GM23338 (cell line): Measurements from ENCODE around the gene SYNDIG1. TPM values are rescaled to one million over a fixed set of nuclear protein-coding genes. Genes with fewer than 3 reads are reported as not detected.

Experiments
- ATAC-seq: fragments of 200-7000 bp; cut with Tn5 transposase; 3 replicates; pipeline ENCODE4 v1.9.1; 2020
- DNase-seq: peaks from one replicate; pipeline ENCODE4 v3.0.0-alpha.2; 2015; ENCODE audit warnings: low spot score
- H2AFZ ChIP-seq: fragments of 200-600 bp; sonication (generic); 2 replicates; pipeline ENCODE4 v1.8.0; 2016; ENCODE audit warnings: antibody characterized with exemption, mild to moderate bottlenecking, moderate library complexity
- H3F3A ChIP-seq: fragments of 200-600 bp; sonication (generic); replicated peaks from 2 replicates; pipeline ENCODE4 v1.8.0; 2017; ENCODE audit warnings: antibody characterized with exemption, mixed run types, low read depth
- H3K27ac ChIP-seq: fragments of 200-600 bp; sonication (generic); 2 replicates; pipeline ENCODE4 v1.6.1; 2016; ENCODE audit warnings: low read depth
- H3K27me3 ChIP-seq: fragments of 200-600 bp; sonication (generic); 2 replicates; pipeline ENCODE4 v1.8.0; 2016; ENCODE audit warnings: mild to moderate bottlenecking, mixed run types, moderate library complexity; ENCODE audit not compliant: insufficient read depth
- H3K36me3 ChIP-seq: fragments of 200-600 bp; sonication (generic); 2 replicates; pipeline ENCODE4 v1.8.0; 2016; ENCODE audit warnings: mild to moderate bottlenecking; ENCODE audit not compliant: insufficient read depth
- H3K4me1 ChIP-seq: fragments of 200-600 bp; sonication (generic); 2 replicates; pipeline ENCODE4 v1.8.0; 2016; ENCODE audit warnings: mild to moderate bottlenecking, moderate library complexity; ENCODE audit not compliant: insufficient read depth
- H3K4me2 ChIP-seq: fragments of 200-600 bp; sonication (generic); 2 replicates; pipeline ENCODE4 v1.7.1; 2017; ENCODE audit warnings: mixed run types
- H3K4me3 ChIP-seq: fragments of 200-600 bp; sonication (generic); 2 replicates; pipeline ENCODE4 v1.6.1; 2016; ENCODE audit warnings: mixed run types
- H3K79me2 ChIP-seq: fragments of 200-600 bp; sonication (generic); replicated peaks from 2 replicates; pipeline ENCODE4 v1.8.0; 2017; ENCODE audit warnings: mild to moderate bottlenecking; ENCODE audit not compliant: insufficient read depth
- H3K9me2 ChIP-seq: fragments of 200-600 bp; sonication (generic); 2 replicates; pipeline ENCODE4 v1.8.0; 2017; ENCODE audit not compliant: insufficient read depth
- H4K20me1 ChIP-seq: fragments of 200-600 bp; sonication (generic); replicated peaks from 2 replicates; pipeline ENCODE4 v1.8.0; 2017; ENCODE audit warnings: mild to moderate bottlenecking; ENCODE audit not compliant: insufficient read depth
- H3K27ac Mint-ChIP-seq: 2 replicates; pipeline ENCODE4 v1.8.0; 2020; ENCODE audit warnings: inconsistent platforms, mild to moderate bottlenecking, moderate library complexity, mixed read lengths
- H3K27me3 Mint-ChIP-seq: 3 replicates; pipeline ENCODE4 v1.8.0; 2022; ENCODE audit warnings: low read depth, mild to moderate bottlenecking, moderate library complexity, mixed read lengths, inconsistent platforms; ENCODE audit not compliant: insufficient read depth, poor library complexity
- H3K36me3 Mint-ChIP-seq: 3 replicates; pipeline ENCODE4 v1.8.0; 2021; ENCODE audit warnings: low read depth, mild to moderate bottlenecking, inconsistent platforms, moderate library complexity, mixed read lengths
- H3K4me1 Mint-ChIP-seq: 3 replicates; pipeline ENCODE4 v1.8.0; 2020; ENCODE audit warnings: mild to moderate bottlenecking, inconsistent platforms, mixed read lengths
- H3K4me3 Mint-ChIP-seq: 3 replicates; pipeline ENCODE4 v1.8.0; 2021; ENCODE audit warnings: moderate library complexity, mild to moderate bottlenecking, inconsistent platforms, mixed read lengths
- H3K9me3 Mint-ChIP-seq: 3 replicates; pipeline ENCODE4 v1.8.0; 2020; ENCODE audit warnings: moderate library complexity, mild to moderate bottlenecking, inconsistent platforms, mixed read lengths
- CREB1 ChIP-seq: fragments of 250-450 bp; sonication (Bioruptor Pico); IDR thresholded peaks from 2 replicates; pipeline ENCODE4 v1.5.0; 2020; ENCODE audit warnings: low read depth, mild to moderate bottlenecking, moderate library complexity
- NANOG ChIP-seq: IDR thresholded peaks from 2 replicates; pipeline ENCODE4 v1.6.1; 2016; ENCODE audit warnings: antibody characterized with exemption, borderline replicate concordance
- POLR2AphosphoS5 ChIP-seq: IDR thresholded peaks from 2 replicates; pipeline ENCODE4 v1.6.1; 2016; ENCODE audit warnings: antibody characterized with exemption, low read depth
- STAT1 ChIP-seq: IDR thresholded peaks from one replicate; pipeline ENCODE4 v1.6.1; 2016; ENCODE audit warnings: antibody characterized with exemption; ENCODE audit not compliant: unreplicated experiment
- ZNF331 ChIP-seq: fragments of 250-450 bp; sonication (Bioruptor Pico); IDR thresholded peaks from 2 replicates; pipeline ENCODE4 v1.5.0; 2020; ENCODE audit warnings: low read depth, mild to moderate bottlenecking, moderate library complexity
- polyA plus RNA-seq: library from polyadenylated mRNA; unstranded; fragments of >200 nt; fragmentation: Nextera tagmentation; extraction: Ambion mirVana; gene quantifications from 2 replicates; pipeline ENCODE4 v1.2.1, GENCODE V29; 2016
- total RNA-seq: library from RNA; depleted of rRNA; stranded (reverse); fragments of >200 nt; shearing (Covaris generic); gene quantifications from 2 replicates; pipeline ENCODE4 v1.2.3, GENCODE V29; 2014
- TF ChIP-seq, protein P1 (sequence below): IDR thresholded peaks from 2 replicates; pipeline ENCODE4 v1.6.1; 2016; ENCODE audit warnings: antibody characterized with exemption
- TF ChIP-seq, protein P2 (sequence below): IDR thresholded peaks from one replicate; pipeline ENCODE4 v1.6.1; 2018; ENCODE audit warnings: antibody characterized with exemption; ENCODE audit not compliant: unreplicated experiment

The SYNDIG1 gene
- total and polyA plus RNA-seq, 2 experiments from 2014 or later = 2.8 to 4.8 TPM

DNA sequence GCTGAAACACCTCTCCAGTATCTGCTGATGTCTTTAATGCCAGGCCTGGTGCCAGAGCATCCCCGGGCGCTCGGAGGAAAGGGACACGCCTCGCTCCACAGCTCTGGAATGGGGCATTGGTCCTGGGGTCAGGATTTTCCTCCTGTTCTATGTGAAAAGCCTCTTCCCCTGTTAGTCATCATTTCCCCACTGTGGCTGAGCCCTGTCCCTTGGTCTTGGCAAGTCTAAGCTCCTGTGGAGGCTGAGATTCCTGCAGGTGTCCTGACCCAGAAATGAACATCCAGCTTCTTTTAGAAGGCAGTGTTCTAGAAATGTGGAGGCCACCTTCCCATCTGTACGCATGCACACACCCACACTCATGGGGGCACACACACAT lies 19.4 kb downstream of the SYNDIG1 start (continued):
- TF ChIP-seq, protein P1, sequence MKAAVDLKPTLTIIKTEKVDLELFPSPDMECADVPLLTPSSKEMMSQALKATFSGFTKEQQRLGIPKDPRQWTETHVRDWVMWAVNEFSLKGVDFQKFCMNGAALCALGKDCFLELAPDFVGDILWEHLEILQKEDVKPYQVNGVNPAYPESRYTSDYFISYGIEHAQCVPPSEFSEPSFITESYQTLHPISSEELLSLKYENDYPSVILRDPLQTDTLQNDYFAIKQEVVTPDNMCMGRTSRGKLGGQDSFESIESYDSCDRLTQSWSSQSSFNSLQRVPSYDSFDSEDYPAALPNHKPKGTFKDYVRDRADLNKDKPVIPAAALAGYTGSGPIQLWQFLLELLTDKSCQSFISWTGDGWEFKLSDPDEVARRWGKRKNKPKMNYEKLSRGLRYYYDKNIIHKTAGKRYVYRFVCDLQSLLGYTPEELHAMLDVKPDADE = no peak
- TF ChIP-seq NANOG = no peak
- no peak for TF ChIP-seq CREB1 (CRISPR knock-in tag)
- TF ChIP-seq, protein P2, sequence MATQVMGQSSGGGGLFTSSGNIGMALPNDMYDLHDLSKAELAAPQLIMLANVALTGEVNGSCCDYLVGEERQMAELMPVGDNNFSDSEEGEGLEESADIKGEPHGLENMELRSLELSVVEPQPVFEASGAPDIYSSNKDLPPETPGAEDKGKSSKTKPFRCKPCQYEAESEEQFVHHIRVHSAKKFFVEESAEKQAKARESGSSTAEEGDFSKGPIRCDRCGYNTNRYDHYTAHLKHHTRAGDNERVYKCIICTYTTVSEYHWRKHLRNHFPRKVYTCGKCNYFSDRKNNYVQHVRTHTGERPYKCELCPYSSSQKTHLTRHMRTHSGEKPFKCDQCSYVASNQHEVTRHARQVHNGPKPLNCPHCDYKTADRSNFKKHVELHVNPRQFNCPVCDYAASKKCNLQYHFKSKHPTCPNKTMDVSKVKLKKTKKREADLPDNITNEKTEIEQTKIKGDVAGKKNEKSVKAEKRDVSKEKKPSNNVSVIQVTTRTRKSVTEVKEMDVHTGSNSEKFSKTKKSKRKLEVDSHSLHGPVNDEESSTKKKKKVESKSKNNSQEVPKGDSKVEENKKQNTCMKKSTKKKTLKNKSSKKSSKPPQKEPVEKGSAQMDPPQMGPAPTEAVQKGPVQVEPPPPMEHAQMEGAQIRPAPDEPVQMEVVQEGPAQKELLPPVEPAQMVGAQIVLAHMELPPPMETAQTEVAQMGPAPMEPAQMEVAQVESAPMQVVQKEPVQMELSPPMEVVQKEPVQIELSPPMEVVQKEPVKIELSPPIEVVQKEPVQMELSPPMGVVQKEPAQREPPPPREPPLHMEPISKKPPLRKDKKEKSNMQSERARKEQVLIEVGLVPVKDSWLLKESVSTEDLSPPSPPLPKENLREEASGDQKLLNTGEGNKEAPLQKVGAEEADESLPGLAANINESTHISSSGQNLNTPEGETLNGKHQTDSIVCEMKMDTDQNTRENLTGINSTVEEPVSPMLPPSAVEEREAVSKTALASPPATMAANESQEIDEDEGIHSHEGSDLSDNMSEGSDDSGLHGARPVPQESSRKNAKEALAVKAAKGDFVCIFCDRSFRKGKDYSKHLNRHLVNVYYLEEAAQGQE = no peak
- TF ChIP-seq POLR2AphosphoS5 = no peak
- no peak for TF ChIP-seq ZNF331 (CRISPR knock-in tag)

DNA sequence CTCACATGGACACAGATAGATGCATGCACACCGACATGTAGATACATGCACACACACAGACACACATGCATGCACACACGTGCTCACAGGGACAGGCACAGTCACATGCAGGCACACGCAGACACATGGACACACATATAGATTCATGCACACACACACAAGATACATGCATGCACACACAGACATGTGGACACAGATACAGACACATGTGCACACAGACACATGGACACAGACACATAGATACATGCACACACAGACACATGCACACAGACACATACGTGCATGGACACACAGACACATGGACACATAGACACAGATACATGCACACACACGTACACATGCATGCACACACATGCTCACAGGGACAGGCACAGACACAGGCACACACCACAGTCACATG lies 19.8 kb downstream of the SYNDIG1 start:
- Histone ChIP-seq H3F3A (no peaks in the 10 kb centered on the region), H3K9me2 (no peaks in the 10 kb centered on the region), H3K79me2 (peaks cover 16% of the 10 kb centered on the region), H2AFZ (no peak overlapping the region), H3K4me1 (peaks cover 11% of the 10 kb centered on the region), H4K20me1 (no peaks in the 10 kb centered on the region), H3K27ac (no peak overlapping the region), H3K4me3 (no peak overlapping the region), H3K36me3 (no peaks in the 10 kb centered on the region), H3K27me3 (no peaks in the 10 kb centered on the region), H3K4me2 (no peak overlapping the region)
- Mint-ChIP-seq H3K36me3 (peaks cover 8% of the 10 kb centered on the region; the same call in 2 of the 3 replicates), H3K27ac (no peak overlapping the region), H3K27me3 (peaks cover 14% of the 10 kb centered on the region), H3K4me3 (no peak overlapping the region), H3K4me1 (peaks cover 44% of the 10 kb centered on the region), H3K9me3 (no peaks in the 10 kb centered on the region; the same call in 2 of the 3 replicates)
- DNase-seq (no peak), ATAC-seq (no peak)
- no peak for TF ChIP-seq STAT1
- TF ChIP-seq, protein P2 = no peak
